Left lung (tissue), 10 donors: Measurements from ENCODE around the gene LIMCH1. TPM values are rescaled to one million over a fixed set of nuclear protein-coding genes. Genes with fewer than 3 reads are reported as not detected.

Experiments
- ATAC-seq: fragments of 200-7000 bp; cut with Tn5 transposase; one replicate; pipeline ENCODE4 v1.9.1; 2020; ENCODE audit warnings: moderate library complexity
- DNase-seq, 4 donors: peaks; one replicate each; pipeline ENCODE4 v3.0.0-alpha.2; 2013 to 2020
- H3K27ac ChIP-seq, 2 donors: fragments of 200-600 bp; sonication (generic) in 1 of 2; one replicate each; pipeline versions ENCODE4 v1.5.0 to v1.8.0; 2020 to 2021
- H3K27me3 ChIP-seq, 2 donors: fragments of 200-600 bp; sonication (generic) in 1 of 2; one replicate each; pipeline versions ENCODE4 v1.5.0 to v1.8.0; 2020 to 2021
- H3K36me3 ChIP-seq, 2 donors: fragments of 200-600 bp; sonication (generic) in 1 of 2; one replicate each; pipeline versions ENCODE4 v1.5.0 to v1.8.0; 2020 to 2021
- H3K4me1 ChIP-seq, 2 donors: fragments of 200-600 bp; one replicate each; pipeline ENCODE4 v1.8.0; 2021
- H3K4me3 ChIP-seq, 2 donors: fragments of 200-600 bp; sonication (generic) in 1 of 2; one replicate each; pipeline versions ENCODE4 v1.5.0 to v1.8.0; 2020 to 2021; ENCODE audit warnings: mild to moderate bottlenecking in 1 of 2
- H3K9me3 ChIP-seq, 2 donors: fragments of 200-600 bp; sonication (generic) in 1 of 2; one replicate each; pipeline versions ENCODE4 v1.5.0 to v1.8.0; 2020 to 2021
- CTCF ChIP-seq, 2 donors: fragments of 200-600 bp; sonication (generic) in 1 of 2; IDR thresholded peaks; one replicate each; pipeline versions ENCODE4 v1.5.0 to v1.8.0; 2021; ENCODE audit warnings: antibody characterized with exemption in 2 of 2
- intact Hi-C, 2 donors: fragments of 100-400 bp; cut with DNase I; formaldehyde crosslinking; loops; one replicate each; pipeline versions ENCODE4 v1.11.2 to v1.14.2; 2022
- polyA plus RNA-seq, 6 donors: library from polyadenylated mRNA; unstranded; fragments of 120-200 nt; gene quantifications; one replicate each; pipeline ENCODE4 v1.2.1, GENCODE V29; 2013; ENCODE audit not compliant: insufficient read length in 6 of 6
- total RNA-seq, 2 donors: library from RNA; stranded (reverse); fragmentation: NEBNext Ultra II Directional; extraction: Animal tissue kit (Norgen Biotek cat#: 25700); gene quantifications; one replicate each; pipeline ENCODE4 v1.2.1, GENCODE V29; 2021
- donor health status: DM: no; HTN: yes; CAD: no.
- donor health status: DM: no; HTN: no; CAD: no.

The LIMCH1 gene
- total and polyA plus RNA-seq, 8 donors = 90.6 to 183 (median 113) TPM

GRCh38 chr4:41504167-41504818 lies 33.7 kb upstream of the LIMCH1 start:
- Histone ChIP-seq H3K4me1 (peaks cover 0 to 4% of the 10 kb centered on the region in 2 donors), H3K36me3 (no peaks in the 10 kb centered on the region), H3K4me3 (no peak overlapping the region), H3K9me3 (no peaks in the 10 kb centered on the region), H3K27me3 (no peaks in the 10 kb centered on the region), H3K27ac (no peak overlapping the region)
- ATAC-seq = no peak
- DNase-seq = no peak
- intact Hi-C loops = no loop called here
- no peak for TF ChIP-seq CTCF (IDR thresholded peaks at IDR 0.05)

- intact Hi-C loops = no loop called here
- Histone ChIP-seq H3K9me3 (no peaks in the 10 kb centered on the region), H3K27me3 (no peaks in the 10 kb centered on the region), H3K4me1 (peaks cover 0 to 10% of the 10 kb centered on the region in 2 donors), H3K36me3 (no peaks in the 10 kb centered on the region), H3K27ac (no peak overlapping the region), H3K4me3 (no peak overlapping the region)
- no peak for TF ChIP-seq CTCF (IDR thresholded peaks at IDR 0.05)
- ATAC-seq (peak; percentile 71), DNase-seq (peak in 1 of 4 donors; percentile 54)
These were observed 32.7 kb upstream of the LIMCH1 start for GRCh38 chr4:41505161-41505661.

GRCh38 chr4:41506130-41506529 lies 31.8 kb upstream of the LIMCH1 start:
- Histone ChIP-seq H3K4me3 (no peak overlapping the region), H3K27ac (no peak overlapping the region), H3K9me3 (no peaks in the 10 kb centered on the region), H3K36me3 (no peaks in the 10 kb centered on the region), H3K4me1 (peaks cover 0 to 10% of the 10 kb centered on the region in 2 donors), H3K27me3 (no peaks in the 10 kb centered on the region)
- peak in 2 of 4 donors; percentile 63 to 76 for DNase-seq
- intact Hi-C loops = no loop called here
- TF ChIP-seq CTCF (IDR thresholded peaks at IDR 0.05) = no peak
- peak; percentile 51 for ATAC-seq

- no peaks in the 10 kb centered on the region for H3K9me3 ChIP-seq
- TF ChIP-seq CTCF (IDR thresholded peaks at IDR 0.05) = no peak
- H3K4me1 ChIP-seq = peaks cover 3 to 13% of the 10 kb centered on the region in 2 donors
- H3K27ac ChIP-seq = peak overlapping the region in 1 of 2 donors; percentile 13
- no peak for ATAC-seq
- H3K4me3 ChIP-seq = no peak overlapping the region
- no peak for DNase-seq
- intact Hi-C loops = no loop called here
- no peaks in the 10 kb centered on the region for H3K27me3 ChIP-seq
- no peaks in the 10 kb centered on the region for H3K36me3 ChIP-seq
These were observed 30.5 kb upstream of the LIMCH1 start for GRCh38 chr4:41507291-41507947.

- Histone ChIP-seq H3K27ac (no peak overlapping the region), H3K36me3 (no peaks in the 10 kb centered on the region), H3K4me3 (no peak overlapping the region), H3K9me3 (no peaks in the 10 kb centered on the region), H3K4me1 (peaks cover 4 to 19% of the 10 kb centered on the region in 2 donors), H3K27me3 (no peaks in the 10 kb centered on the region)
- intact Hi-C loops = no loop called here
- TF ChIP-seq CTCF (IDR thresholded peaks at IDR 0.05) = no peak
- ATAC-seq = no peak
- DNase-seq = no peak
These were observed 28.5 kb upstream of the LIMCH1 start for GRCh38 chr4:41509451-41509866.
